HG03108 (cell line): Measurements from ENCODE around the gene TNFAIP1.
"Not testable (repeated sequence)": the region's sequence is repeated elsewhere in the genome, so short reads cannot be mapped to it uniquely, and the experiment has no call there.

Experiments
- ATAC-seq: cut with Tn5 transposase; IDR thresholded peaks from one replicate; pipeline ENCODE4 v1.9.1; 2021; ENCODE audit warnings: moderate library complexity; ENCODE audit not compliant: unreplicated experiment

TNFAIP1 gene

DNA sequence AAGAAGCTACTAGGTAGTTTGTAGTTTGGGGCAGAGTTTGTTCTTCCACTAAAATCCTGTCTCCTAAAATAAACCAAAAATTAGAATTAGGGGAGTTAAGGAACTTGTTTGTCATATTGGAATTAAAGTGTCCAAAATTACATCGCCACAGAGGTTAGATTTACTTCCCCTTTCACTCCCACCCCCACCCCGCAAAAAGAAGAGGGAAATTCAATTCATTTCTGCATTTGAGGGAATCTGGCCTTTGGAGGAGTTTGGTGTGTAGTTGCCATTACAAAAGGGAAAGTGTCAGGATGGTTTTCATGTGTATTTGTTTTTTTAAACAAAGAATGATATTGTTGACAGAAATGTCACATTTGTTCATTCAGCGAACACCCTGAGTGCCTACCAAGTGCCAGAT lies 10.8 kb upstream of the TNFAIP1 start:
- no peak for ATAC-seq

DNA sequence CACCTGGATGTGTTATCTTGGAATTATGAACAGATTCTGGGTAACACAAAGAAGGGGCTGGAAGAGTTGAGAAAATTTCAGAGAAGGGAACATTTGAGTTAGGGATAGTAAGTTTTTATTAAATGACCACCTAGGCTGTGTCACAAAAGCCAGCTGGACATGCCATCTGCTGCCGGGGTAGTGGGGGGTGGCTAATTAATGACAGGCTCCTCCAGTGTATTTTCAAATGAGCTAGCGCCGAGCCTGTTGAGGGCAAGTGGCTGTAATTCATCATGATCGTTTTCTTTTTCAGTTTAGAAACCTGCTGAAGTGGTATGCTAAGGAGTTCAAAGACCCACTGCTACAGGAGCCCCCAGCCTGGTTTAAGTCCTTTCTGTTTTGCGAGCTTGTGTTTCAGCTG lies 10.3 kb upstream of the TNFAIP1 start:
- ATAC-seq: no peak

DNA sequence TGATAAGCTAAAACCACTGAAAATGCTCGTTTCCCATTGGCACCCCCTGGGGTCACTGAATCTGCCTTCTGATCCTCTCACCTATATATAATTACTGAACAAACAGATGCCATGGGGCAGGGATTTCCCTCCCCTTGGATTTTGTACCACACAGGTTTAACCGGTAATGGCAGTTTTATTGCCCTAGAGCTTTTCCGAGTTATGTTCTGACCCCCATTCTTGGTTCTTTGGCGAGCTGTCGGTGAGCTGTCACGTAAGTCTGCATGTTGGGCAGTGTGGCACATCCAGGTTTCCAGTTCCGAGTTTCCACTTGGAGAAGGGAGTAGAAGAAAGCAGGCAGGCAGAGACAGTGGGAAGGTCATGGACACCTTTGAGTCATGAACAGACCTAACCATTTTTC lies 9.4 kb upstream of the TNFAIP1 start:
- ATAC-seq: no peak

DNA sequence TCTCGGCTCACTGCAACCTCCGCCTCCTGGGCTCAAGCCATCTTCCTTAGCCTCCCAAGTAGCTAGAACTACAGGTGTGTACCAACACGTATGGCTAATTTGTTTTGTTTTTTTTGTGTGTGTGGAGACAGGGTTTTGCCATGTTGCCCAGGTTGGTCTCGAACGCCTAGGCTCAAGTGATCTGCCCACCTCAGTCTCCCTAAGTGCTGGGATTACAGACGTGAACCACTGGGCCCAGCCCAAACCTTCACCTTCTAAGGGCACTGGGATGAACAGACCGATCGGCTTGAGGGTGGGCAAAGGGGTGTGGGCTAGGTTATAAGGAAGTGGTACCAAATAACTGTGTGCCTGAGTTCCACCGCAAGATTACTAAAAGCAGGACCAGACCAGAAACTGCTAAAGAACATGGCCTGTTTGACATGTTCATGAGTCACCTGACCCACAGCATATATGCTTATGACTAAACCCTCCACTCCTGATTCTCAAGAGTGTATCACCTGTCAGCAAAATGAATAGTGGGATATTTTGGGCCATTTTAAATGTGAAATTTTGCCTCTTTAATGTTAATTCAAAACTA lies 8.4 kb upstream of the TNFAIP1 start:
- ATAC-seq: no peak

DNA sequence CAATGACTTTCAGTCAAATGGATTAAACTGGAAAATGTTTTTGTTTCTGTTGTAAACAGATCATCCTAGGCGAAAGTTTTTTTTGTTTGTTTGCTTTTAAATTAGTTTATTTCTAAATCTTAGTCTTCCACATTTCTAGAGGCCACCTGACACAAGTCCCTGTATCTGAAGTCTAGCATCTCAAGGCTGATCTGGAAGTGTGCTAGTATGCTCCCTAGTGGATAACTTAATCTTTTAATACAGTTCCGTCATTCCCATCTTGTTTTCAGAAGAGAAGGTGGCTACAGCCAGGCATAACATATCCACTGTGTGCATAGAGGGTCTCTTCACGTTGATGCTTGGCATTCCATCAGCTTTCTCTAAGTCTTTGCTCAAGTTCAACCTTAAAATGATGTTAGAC lies 7.9 kb upstream of the TNFAIP1 start:
- no peak for ATAC-seq

DNA sequence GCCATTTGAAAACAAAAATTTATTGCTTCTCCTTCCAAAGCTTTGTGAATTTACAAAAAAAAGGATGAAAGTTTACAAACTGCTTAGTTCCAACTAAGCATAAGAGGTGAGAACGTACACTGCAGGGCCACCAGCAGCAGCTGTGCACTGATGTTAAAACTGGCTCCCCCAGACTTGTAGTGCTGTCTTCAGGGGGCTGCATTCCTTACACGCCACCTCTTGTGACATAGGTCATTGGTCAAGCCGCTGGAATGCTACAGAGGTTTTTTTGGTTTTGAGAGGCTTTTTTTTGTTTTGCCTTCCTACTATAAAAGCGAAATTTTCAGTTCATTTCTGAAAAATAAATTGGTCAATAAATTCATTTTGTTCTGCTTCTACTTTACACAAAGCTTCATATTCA lies 7.2 kb upstream of the TNFAIP1 start:
- no peak for ATAC-seq

DNA sequence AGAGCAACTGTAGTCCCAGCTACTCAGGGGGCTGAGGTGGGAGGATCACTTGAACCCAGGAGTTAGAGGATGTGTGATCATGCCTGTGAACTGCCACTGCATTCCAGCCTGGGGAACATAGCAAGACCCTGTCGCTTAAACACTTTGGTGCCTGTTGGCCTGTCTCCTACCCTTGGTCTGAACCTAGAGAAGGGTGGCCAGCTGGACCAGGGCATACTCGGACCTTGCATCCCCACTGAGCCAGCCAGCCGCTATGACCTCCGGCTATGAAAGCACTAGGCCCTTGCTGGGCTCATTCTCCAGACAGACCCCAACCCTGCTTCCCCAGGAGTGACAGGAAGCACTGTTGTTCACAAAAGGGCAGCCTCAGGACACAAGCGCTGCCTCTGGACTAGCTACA lies 4.9 kb upstream of the TNFAIP1 start:
- ATAC-seq: no peak

DNA sequence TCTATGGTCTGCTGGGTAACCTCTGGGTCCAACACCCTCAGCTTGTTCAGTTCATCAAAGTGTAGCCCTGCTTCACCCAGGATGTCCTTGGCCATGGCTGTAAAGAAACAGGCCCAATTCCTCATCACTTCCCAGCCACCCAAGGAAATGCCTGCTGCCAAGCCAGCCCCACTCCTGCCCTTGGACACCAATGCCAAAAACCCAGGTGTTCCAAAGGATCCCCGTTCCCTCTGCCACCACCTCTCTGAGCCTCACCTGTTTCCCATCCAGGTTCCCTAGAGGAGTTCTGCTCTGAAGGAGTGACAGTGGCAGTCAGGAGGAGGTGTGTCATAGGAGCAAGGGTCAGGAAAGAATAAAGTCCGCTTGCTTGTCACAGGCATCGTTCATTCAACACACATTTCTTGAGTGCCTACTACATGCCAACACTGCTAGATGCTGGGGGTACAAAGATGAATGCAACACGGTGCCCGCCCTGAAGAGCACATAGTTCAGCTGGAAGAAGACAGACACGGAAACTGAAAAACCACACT lies 3.6 kb upstream of the TNFAIP1 start:
- ATAC-seq: no peak

DNA sequence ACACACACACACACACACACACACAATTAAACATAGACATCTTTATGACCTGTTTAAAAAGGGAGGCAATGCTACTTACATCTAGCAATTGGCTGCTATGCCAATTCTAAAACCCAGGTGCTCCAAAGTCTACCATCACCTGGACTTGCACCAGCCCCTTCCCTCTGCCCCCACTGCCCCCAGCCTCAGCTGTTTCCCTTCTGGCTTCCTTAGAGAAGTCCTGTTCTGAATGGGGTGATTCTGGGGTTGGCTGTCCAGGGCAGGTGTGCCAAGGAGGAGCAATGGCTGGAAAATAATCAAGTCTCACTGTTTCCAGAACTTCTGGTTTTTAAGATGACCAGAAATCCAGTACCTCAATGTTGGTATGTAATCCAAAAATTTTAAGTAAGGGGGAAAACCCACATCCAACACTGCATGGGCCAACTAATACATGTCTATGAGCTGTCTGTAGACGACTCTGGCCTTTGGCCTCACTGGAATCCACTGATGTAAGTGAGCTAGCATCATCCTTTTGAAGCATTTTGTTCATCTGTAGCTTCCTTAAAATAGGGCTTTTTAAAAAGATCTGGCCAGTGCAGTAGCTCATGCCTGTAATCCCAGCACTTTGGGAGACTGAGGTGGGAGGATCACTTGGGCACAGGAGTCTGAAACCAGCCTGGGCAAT lies 2.3 kb upstream of the TNFAIP1 start:
- no peak for ATAC-seq

DNA sequence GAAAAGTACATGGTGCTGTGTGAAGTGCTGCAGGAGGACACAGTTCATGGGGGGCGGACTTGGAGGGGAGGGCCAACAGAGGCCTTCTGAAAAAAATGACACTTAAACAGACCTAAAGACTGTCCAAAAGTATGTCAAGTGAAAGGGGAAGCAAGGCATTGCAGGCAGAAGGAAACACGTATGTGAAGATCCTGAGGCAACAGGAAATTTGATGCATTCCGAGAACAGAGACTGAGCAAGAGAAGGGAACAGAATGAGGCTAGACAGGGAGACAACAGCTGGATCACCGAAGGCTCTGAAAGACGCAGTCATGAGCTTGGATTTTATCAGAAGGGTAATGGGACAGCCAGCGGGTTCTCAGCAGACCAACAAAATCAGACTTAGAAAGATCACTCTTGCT lies 1.4 kb upstream of the TNFAIP1 start:
- ATAC-seq: no peak

DNA sequence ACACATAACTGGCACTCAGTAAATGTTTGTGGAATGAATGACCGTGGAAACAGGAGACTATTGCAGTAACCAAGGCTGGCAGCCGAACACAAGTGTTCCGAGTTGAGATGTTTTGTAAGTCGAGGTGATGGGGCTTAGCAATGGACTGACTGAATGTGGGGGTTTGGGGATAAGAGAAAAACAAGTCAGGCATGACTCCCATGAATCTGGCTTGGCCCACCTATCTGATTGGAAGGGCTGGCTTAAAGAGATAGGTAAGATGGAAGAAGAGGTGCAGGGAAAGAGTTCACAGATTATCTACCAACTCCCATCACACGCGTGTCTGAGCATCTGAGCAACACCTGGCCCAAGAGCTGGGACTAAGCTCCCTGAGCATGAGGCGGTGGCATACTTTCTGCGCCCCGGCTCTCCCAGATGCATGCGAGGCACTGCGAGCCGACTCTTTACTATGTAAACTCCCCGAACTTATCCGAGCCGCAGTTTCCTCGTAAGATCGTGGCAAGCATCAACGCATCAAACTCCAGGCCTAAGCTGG lies 828 bp upstream of the TNFAIP1 start:
- ATAC-seq: no peak

DNA sequence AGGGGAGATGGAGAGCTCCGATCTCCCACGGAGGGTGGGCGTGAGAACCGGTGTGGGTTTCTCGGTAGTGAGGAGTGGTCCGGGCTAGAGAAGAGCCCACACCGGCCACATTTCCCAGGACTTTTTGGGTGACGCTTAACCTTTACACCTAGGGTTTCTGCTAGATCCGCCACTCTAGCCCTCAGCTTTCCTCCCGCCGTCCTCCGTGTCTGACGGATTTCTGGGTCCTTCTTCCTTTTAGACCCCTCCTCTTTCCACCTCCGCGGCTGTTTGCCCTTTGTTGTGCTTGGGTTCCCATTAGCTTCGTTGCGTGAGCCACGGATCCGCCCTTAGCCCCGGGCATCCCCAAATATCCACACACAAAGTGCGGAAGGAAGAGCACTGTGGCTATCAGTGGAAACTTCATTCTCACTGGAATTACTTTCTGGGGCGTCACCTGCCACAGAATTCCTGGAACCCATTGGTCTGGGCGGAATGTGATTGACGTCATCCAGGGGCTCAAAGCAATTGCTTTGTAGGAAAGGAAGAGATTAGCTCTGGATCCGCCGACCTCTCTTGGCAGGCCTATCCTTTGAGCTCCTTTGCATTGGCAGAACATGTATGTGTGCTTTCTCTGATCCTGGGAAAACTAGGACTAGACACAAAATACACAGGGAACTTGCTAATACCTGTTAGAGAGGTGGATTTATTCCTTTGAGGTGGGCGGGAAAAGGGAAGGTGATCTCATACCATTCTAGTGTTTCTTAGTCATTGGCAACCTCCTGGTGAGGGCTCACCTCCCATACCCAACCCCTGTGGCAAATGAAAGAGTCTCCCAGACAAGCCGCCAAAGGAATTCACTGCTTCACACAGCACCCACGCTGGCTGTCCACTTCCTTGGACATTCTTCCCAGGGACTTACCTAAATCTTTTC lies 654 bp downstream of the TNFAIP1 start:
- no peak for ATAC-seq

DNA sequence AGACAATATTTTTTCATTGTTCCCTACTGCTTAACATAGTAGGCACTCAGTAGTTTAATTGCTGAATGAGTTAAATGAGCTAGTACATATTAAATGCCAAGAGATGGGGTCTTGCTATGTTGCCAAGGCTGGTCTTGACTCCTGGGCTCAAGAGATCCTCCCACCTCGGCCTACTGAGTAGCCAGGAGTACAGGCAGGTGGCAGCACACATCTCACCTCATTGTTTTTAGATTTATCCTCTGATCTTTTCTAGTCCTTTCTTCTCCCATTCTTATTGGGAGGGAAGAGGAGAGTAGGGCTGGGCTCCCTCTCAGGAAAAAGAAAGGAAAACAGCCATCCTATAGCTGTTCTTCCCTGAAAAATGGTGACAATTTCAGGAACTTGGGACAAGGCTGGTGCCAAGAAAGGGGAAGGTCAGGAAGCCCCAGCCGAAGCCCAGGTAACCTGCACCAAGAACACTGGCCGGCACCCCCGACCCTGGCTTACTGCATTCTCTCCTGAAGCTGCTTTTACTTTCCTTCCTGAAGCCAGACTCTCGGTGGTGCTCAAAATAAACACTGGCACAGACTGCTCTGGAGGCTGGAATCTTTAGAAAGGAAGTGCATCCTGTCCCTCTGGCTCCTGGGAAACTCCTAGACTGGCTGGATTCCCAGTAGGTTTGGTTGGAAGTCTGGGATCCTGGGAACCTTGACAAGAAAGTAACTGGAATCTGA lies 2.7 kb downstream of the TNFAIP1 start:
- no peak for ATAC-seq

DNA sequence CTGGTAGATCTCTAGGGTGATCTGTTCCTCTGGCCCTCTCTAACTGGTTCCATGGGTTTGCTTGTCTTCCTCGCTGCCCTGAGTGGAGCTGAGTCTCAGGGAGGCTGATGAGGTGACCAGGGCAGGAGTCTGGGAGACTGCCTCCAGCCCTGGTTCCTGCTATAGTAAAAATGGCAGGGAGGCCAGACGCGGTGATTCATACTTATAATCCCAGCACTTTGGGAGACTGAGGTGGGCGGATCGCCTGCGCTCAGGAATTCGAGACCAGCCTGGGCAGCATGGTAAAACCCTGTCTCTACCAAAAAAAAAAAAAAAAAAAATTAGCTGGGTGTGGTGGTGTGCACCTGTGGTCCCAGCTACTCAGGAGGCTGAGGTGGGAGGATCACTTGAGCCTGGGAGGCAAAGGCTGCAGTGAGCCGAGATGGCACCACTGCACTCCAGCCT lies 3.2 kb downstream of the TNFAIP1 start:
- ATAC-seq: not testable (repeated sequence)

DNA sequence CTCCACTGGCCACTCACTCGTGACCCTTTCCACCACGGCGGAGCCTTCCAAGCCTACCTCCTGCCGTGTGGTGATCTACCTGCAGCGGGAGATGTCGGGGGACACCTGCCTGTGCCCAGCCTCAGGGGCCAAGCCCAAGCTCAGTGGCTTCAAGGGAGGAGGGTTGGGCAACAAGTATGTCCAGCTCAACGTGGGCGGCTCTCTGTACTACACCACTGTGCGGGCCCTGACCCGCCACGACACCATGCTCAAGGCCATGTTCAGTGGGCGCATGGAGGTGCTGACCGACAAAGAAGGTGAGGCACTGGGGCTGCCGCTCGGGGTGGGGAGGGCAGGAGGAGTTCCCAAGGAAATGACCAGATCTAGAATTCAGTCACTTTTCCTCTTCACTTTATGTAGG lies 3.9 kb downstream of the TNFAIP1 start:
- ATAC-seq: no peak

DNA sequence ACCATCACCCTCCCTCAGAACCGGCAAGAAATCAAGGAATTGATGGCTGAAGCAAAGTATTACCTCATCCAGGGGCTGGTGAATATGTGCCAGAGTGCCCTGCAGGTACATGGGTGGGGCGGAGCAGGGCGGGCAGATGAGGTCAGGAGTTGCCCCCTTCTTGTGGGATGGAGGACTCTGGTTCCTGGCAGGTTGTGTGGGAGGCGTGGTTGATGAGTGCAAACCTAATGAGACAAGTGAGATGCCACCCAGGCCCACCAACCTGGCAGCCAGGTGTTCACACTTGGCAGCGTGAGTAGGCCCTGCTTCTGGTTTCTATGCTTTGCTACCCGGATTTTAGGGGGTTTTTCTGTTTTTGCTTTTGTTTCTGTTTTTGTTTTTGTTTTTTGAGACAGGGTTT lies 4.8 kb downstream of the TNFAIP1 start:
- ATAC-seq: no peak

DNA sequence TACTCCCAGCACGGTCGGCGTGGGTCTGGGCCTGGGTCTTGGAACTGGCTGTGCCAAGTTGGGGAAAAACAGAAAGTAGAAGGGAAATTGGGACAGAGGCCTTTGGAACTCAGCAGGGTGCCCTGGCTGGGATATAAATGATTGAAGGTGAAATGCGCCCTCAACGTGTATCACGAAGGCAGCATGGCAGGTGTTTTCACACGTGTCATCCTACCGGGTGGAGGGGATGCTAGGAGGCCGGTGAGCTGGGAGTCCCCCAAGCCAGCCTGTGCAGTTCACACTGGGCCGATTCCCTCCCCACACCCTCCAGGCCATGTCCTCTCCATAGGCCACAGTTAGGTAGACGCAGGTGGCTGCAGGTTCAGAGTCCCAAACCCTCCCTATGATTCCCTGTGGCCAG lies 6.0 kb downstream of the TNFAIP1 start:
- no peak for ATAC-seq

DNA sequence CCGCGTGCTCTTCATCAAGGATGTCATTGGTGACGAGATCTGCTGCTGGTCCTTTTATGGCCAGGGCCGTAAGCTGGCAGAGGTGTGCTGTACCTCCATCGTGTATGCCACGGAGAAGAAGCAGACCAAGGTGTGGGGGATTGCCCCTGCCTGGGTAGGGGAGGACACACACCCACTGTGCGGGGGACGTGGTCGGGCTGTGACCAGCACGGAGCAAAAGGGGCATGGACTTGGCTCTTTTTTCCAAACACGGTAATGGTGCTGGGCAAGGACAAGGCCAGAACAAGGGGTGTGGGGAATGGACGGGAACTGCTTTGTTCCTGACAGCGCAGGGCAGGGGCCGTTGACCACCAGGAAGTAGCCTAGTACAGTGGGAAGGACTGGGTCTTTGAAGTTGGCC lies 6.8 kb downstream of the TNFAIP1 start:
- ATAC-seq: no peak

DNA sequence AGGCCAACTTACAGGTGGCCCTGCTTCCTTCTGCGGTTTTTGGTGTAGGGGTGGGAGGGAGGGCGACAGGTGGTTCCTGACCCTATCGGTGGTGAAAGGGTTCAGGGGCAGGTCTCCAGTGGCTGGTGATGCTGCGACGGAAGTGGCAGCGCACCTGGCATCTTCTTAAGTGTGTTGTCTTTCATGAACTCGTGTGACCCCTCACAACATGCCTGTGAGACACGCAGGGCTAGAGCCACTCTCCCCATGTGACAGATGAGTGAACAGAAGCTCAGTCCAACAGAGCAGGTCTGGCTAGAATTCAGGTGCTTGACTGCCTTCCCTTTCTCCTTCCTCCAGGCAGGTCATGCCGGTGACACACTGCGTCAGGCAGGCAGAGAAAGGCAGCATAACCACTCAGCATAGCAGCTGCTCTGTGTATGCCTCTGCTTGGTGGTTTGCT lies 8.0 kb downstream of the TNFAIP1 start:
- no peak for ATAC-seq

DNA sequence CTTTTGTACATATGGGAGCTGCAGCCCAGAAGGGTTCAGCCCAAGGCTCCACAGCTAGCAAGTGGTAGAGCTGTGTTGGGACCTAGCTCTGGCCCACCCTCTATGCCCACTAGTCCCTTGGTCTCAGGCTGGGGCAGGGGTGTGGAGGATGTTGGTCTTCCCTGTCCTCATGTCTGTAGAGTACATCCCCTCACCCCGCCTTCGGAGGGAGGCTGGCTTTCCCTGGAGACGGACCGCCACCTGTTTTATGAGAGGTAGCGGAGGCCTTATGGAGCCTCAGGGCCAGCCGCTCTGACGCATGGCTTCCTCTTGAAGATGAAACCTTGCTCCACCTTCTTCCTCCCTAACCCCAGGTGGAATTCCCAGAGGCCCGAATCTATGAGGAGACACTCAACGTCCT lies 8.4 kb downstream of the TNFAIP1 start:
- ATAC-seq: no peak

DNA sequence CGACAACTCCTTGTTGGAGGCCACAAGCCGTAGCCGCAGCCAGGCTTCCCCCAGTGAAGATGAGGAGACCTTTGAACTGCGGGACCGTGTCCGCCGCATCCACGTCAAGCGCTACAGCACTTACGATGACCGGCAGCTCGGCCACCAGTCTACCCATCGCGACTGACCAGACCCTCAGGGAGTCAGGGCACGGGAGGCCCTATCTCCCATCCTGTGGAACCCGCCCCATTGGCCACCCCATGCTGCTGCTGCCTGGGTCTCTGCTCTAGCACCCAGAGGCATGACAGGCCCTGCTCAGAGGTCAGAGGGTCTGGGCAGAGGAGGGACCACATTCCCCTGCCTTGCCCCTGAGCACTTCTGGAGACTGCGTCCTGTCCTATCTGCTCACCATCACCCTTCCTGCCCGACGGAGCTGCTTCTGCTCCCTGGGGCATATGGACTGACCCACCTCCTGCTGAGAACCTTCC lies 8.9 kb downstream of the TNFAIP1 start:
- ATAC-seq: no peak
